ENCODE data around the gene CD44.

CD44 gene

GRCh38 chr11:35138058-35138457, 913 bp upstream of the CD44 start:
- Histone ChIP-seq H3K36me3 (no peaks in the 10 kb centered on the region), H3K9me3 (ENCODE audit: severe bottlenecking) (no peaks in the 10 kb centered on the region), H3K27me3 (ENCODE audit: insufficient read depth, low read depth, severe bottlenecking) (peaks cover 3% of the 10 kb centered on the region), H3K27ac (no peak overlapping the region), H3K4me3 (ENCODE audit: low read depth, low read length) (no peak overlapping the region)
- no peak for DNase-seq
- TF ChIP-seq, protein P1, sequence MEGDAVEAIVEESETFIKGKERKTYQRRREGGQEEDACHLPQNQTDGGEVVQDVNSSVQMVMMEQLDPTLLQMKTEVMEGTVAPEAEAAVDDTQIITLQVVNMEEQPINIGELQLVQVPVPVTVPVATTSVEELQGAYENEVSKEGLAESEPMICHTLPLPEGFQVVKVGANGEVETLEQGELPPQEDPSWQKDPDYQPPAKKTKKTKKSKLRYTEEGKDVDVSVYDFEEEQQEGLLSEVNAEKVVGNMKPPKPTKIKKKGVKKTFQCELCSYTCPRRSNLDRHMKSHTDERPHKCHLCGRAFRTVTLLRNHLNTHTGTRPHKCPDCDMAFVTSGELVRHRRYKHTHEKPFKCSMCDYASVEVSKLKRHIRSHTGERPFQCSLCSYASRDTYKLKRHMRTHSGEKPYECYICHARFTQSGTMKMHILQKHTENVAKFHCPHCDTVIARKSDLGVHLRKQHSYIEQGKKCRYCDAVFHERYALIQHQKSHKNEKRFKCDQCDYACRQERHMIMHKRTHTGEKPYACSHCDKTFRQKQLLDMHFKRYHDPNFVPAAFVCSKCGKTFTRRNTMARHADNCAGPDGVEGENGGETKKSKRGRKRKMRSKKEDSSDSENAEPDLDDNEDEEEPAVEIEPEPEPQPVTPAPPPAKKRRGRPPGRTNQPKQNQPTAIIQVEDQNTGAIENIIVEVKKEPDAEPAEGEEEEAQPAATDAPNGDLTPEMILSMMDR (IDR thresholded peaks at IDR 0.05; ENCODE audit: low read depth, low read length), result no peak

DNA sequence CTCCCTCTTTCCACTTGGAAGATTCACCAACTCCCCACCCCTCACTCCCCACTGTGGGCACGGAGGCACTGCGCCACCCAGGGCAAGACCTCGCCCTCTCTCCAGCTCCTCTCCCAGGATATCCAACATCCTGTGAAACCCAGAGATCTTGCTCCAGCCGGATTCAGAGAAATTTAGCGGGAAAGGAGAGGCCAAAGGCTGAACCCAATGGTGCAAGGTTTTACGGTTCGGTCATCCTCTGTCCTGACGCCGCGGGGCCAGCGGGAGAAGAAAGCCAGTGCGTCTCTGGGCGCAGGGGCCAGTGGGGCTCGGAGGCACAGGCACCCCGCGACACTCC, 397 bp upstream of the CD44 start:
- H3K27ac ChIP-seq, result no peak overlapping the region
- TF ChIP-seq, protein P1 (IDR thresholded peaks at IDR 0.05; ENCODE audit: low read depth, low read length), result no peak
- no peaks in the 10 kb centered on the region for H3K9me3 ChIP-seq (ENCODE audit: severe bottlenecking)
- DNase-seq, result no peak
- H3K4me3 ChIP-seq (ENCODE audit: low read depth, low read length), result peak overlapping the region; percentile 40; the same call in 1 of the 2 replicates
- H3K27me3 ChIP-seq (ENCODE audit: insufficient read depth, low read depth, severe bottlenecking), result peaks cover 3% of the 10 kb centered on the region
- no peaks in the 10 kb centered on the region for H3K36me3 ChIP-seq

- TF ChIP-seq, protein P1 (IDR thresholded peaks at IDR 0.05; ENCODE audit: low read depth, low read length), result no peak
- Histone ChIP-seq H3K9me3 (ENCODE audit: severe bottlenecking) (no peaks in the 10 kb centered on the region), H3K27me3 (ENCODE audit: insufficient read depth, low read depth, severe bottlenecking) (peaks cover 3% of the 10 kb centered on the region), H3K36me3 (no peaks in the 10 kb centered on the region), H3K27ac (no peak overlapping the region), H3K4me3 (ENCODE audit: low read depth, low read length) (peak overlapping the region; percentile 40)
- no peak for DNase-seq
Measured at GRCh38 chr11:35139722-35140282, 831 bp downstream of the CD44 start.

- TF ChIP-seq, protein P1 (IDR thresholded peaks at IDR 0.05; ENCODE audit: low read depth, low read length), result no peak
- H3K27ac ChIP-seq, result no peak overlapping the region
- no peaks in the 10 kb centered on the region for H3K9me3 ChIP-seq (ENCODE audit: severe bottlenecking)
- H3K27me3 ChIP-seq (ENCODE audit: insufficient read depth, low read depth, severe bottlenecking), result peaks cover 3% of the 10 kb centered on the region
- DNase-seq, result no peak
- H3K36me3 ChIP-seq, result no peaks in the 10 kb centered on the region
- no peak overlapping the region for H3K4me3 ChIP-seq (ENCODE audit: low read depth, low read length)
Measured at GRCh38 chr11:35141071-35141470, 2.1 kb downstream of the CD44 start.

DNA sequence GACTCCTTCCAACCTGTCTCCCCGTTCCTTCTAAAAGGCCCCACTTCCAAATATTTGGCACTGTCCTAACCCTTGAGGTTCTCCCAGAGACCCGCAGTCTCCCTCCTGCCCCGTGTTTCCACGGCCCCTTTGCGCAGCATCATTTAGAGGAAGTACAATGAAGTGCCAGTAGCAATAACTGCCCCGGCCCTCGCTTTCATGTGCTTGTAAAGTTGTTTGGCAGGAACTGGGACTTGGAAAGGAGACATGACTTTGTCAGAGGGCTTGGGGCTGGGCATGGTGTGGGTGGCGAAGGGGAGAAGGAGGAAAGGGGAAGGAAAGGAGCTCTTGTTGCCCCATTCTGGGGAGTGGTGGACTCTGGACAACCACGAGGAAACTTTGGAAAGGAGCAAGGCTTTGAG, 2.6 kb downstream of the CD44 start:
- no peak for DNase-seq
- Histone ChIP-seq H3K4me3 (ENCODE audit: low read depth, low read length) (no peak overlapping the region), H3K27me3 (ENCODE audit: insufficient read depth, low read depth, severe bottlenecking) (peaks cover 3% of the 10 kb centered on the region), H3K27ac (no peak overlapping the region), H3K9me3 (ENCODE audit: severe bottlenecking) (no peaks in the 10 kb centered on the region), H3K36me3 (no peaks in the 10 kb centered on the region)
- TF ChIP-seq, protein P1 (IDR thresholded peaks at IDR 0.05; ENCODE audit: low read depth, low read length), result no peak

DNA sequence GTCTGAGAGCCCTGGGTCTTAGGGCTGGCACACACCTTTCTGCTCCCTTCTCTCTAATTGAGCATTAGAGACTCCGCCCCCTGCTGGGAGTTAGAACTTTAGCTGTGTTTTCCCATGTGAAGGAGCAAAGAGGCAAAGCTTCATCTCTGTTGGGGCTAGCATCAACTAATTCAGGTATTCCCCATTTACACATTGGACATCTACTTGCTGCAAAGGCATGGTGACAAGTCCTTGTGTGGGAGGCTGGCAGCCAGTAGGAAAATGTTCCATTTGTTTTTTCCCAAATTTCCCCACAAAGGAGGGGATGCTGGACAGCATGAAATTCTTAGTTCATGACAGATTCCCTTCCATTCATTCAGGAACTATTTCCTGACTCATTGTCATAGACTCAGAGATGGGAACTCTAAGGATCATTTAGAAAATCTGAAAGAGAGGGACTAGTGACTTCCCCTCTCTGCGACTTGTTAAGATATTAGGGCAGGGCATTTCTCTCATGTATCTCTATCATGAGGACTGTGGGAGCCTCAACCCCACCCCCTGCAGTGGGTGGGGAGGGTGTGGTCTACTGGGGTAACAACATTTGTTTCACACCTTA, 3.6 kb downstream of the CD44 start:
- no peak overlapping the region for H3K27ac ChIP-seq
- TF ChIP-seq, protein P1 (IDR thresholded peaks at IDR 0.05; ENCODE audit: low read depth, low read length), result no peak
- H3K9me3 ChIP-seq (ENCODE audit: severe bottlenecking), result no peaks in the 10 kb centered on the region
- H3K27me3 ChIP-seq (ENCODE audit: insufficient read depth, low read depth, severe bottlenecking), result peaks cover 3% of the 10 kb centered on the region
- no peaks in the 10 kb centered on the region for H3K36me3 ChIP-seq
- no peak for DNase-seq
- no peak overlapping the region for H3K4me3 ChIP-seq (ENCODE audit: low read depth, low read length)
